Stimulated activated CD8-positive, alpha-beta memory T cell treated with anti-CD3 and anti-CD28 coated beads, Interleukin-7, amount 100 ng/mL, for 4 hours (primary cell): ENCODE data around the gene ZNF154.
A peak's percentile ranks its signal among the peaks of the same experiment; 100 is the strongest.
"Not testable (repeated sequence)": the region's sequence is repeated elsewhere in the genome, so short reads cannot be mapped to it uniquely, and the experiment has no call there.

Experiments
- DNase-seq, 2 donors: peaks; one replicate each; pipeline ENCODE4 v3.0.0-alpha.2; 2020; ENCODE audit warnings: low read depth in 2 of 2

Gene ZNF154

GRCh38 chr19:57708641-57709361 lies at the start of gene ZNF154:
Gene ZNF154, minus strand, starts transcription at chr19:57709204. Its CDS starts 233 bp downstream, at chr19:57708971.
- peak; percentile 19 to 30 for DNase-seq

DNA sequence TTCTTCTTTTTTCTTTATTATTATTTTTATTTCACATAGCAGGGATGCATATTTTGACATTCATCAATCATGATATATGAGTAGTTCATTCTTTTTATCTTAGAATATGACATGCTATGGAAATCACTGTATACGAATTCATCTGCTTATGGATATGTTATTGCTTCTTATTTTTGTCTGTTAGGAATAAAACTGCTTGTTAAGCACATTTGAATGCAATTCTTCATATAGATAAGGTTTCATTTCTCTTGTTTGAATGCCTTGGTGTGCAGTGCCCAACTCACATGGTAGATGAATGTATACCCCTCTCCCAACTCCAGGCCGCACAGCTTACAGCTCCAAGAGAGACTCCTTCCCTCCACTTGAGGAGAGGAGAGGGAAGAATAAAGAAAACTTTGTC lies 48.9 kb upstream of the ZNF154 start:
- no peak for DNase-seq

GRCh38 chr19:57755031-57755430 lies 46.0 kb upstream of the ZNF154 start:
- no peak for DNase-seq

DNA sequence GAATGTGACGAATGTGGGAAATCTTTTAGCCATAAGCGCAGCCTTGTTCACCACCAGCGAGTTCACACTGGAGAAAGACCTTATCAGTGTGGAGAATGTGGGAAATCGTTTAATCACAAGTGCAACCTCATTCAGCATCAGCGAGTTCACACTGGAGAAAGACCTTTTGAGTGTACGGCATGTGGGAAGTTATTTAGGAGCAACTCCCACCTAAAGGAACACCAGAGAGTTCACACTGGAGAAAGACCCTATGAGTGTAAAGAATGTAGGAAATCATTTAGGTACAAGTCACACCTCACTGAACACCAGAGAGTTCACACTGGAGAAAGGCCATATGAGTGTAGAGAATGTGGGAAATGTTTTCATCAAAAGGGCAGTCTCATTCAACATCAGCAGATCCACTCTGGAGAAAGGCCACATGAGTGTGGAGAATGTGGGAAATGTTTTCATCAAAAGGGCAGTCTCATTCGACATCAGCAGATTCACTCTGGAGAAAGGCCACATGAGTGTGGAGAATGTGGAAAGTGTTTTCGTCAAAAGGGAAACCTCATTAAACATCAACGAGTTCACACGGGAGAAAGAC lies 45.2 kb upstream of the ZNF154 start:
- DNase-seq = no peak

- no peak for DNase-seq
These were observed 39.0 kb upstream of the ZNF154 start for GRCh38 chr19:57748029-57748428.

DNA sequence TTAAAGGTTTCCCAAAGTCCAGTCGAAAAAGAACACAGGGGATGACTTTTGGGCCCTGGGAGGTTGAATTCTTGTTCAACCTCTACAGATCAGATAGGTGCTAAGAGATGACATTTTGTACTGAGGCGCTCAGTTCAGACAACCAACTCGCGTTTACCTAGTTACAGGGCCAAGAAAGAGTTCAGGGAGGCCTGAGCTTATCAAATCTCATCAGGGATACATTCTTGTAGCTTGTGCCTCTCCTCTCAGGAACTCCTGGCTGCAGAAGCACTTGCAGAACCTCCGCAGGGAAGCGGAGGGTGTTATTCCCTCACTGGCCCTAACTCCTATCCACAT lies 38.4 kb upstream of the ZNF154 start:
- DNase-seq = no peak

DNA sequence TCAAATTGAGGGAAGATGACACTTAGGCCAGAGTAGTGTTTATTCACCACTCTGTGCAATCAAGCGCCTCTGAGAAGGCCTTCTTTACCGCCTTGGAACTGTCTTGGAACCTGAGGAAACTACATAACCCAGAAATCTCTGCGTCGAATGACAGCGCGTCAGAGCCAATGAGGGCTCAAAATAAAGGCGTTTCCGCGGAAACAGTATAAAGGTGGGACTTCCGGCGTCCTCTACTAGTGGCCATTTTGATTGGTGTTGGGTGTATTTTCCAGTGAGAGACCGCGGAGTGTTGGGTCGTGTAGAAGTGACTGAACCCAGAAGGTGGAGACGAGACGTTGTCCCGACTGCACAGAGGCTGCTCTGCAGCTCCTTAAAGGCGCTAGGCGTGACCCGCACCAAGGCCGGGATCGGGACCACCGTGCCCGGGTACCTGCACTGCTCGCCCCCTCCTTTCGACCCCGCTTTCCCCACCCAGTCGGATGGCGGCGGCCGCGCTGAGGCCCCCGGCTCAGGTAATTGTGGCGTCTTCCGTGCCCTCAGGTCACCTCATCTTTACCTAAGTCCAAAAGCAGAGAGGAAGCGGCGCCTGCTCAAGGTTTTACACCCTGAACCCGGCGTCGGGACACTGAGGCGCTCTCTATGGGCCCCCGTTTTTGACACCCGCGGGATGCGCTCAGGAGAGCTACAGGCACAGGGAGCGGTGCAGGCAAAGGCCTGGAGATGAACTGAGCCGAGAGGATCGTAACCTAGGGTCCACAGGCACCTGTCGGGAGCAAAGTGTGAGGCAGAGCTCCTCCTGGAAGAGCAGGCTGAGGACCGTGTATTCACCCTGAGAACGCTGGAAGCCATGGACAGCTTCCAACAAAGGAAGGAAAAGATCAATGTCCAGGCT lies 37.8 kb upstream of the ZNF154 start, which contains the start of gene ZNF776:
TSS of gene ZNF776 (plus strand) at position 236 of the 892 bp plus-strand sequence. CDS start at position 480, 244 bp downstream.
- peak; percentile 72 to 77 for DNase-seq

GRCh38 chr19:57738770-57739169 lies 29.8 kb upstream of the ZNF154 start:
- DNase-seq = not testable (repeated sequence)

GRCh38 chr19:57738320-57738719 lies 29.3 kb upstream of the ZNF154 start:
- DNase-seq = peak in 1 of 2 donors; percentile 8

GRCh38 chr19:57720878-57721277 lies 11.9 kb upstream of the ZNF154 start:
- DNase-seq = no peak

DNA sequence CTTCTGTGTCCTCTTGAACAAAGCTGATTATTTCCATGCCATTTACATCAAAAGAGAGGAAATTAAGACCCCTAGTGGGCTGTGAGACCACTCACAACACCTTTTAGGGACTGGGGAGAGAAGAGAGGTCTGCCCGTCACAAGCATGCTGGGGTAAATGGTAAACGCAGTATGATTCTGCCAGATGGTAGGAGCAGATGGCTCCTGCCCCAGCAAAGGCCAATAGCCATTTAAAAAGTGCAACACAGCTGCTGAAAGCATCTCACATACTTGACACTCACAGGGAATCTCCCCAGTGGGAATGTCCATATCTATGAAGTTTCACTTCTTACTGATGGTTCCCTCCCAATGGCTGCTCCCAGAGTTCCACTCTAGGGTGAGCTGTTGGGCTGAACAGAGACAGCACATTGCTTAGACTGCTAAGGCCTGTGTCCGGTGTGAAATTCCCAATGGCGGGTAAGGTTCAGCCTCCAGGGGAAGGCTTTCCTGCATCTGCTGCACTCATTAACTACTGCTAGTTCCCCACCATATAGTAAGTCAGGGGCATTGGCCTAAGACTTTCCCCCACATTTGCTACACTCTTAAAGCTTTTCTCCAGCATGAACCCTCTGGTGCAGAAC lies 11.0 kb upstream of the ZNF154 start:
- DNase-seq = no peak

GRCh38 chr19:57719424-57719823 lies 10.4 kb upstream of the ZNF154 start:
- no peak for DNase-seq

GRCh38 chr19:57712222-57712621 lies 3.2 kb upstream of the ZNF154 start:
- no peak for DNase-seq

DNA sequence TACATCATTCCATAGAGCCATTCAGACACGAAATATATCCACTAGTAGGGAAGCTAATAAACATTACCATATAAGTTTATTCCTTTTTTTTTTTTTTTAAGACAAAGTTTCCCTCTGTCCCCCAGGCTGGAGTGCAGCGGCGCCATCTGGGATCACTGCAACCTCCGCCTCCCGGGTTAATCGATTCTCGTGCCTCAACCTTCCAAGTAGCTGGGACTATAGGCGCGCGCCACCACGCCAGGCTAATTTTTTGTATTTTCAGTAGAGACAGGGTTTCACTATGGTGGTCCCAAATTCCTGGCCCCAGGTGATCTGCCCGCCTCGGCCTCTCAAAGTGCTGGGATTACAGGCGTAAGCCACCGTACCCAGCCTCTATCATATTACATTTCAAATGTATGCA lies 612 bp upstream of the ZNF154 start:
- no peak for DNase-seq

DNA sequence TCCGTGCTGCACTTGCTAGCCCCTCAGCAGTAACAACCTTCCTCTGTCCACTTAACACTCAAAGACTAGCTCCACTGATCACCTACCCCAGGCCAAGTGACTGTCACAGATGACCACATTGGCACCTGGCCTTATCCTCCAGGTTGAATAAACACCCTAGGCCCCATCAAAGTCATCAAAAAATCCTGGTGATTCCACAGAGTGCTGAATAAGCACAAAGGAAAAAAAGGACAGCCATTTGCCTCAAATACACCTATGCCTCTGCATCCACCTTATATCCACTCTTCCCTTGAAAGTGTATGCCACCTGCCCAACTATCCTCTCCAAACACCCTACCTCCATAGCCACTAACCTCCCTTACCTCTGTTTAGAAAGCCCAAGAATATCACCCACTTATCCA lies 2.7 kb downstream of the ZNF154 start:
- DNase-seq = no peak

GRCh38 chr19:57701625-57702024 lies 7.4 kb downstream of the ZNF154 start:
- no peak for DNase-seq

DNA sequence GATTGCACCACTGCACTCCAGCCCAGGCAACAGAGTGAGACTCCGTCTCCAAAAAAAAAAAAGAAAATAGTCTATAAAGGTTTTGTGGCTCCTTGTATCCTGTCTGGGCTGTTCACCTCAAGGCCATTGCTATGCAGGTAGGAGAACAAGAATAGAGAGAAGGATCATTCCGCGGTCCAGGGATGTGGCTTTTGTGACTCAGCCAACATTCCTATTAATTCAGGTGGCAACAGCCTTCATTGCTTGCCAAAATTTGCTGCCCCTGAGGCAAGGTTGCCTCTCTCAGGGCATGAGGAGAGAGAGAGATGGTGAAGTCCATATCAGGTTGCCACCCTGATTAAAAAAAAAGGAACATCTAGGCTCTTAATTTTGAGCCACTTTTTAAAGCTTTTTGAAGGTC lies 19.3 kb downstream of the ZNF154 start:
- DNase-seq = no peak

GRCh38 chr19:57688011-57688763 lies 20.8 kb downstream of the ZNF154 start:
- no peak for DNase-seq

- DNase-seq = no peak
These were observed 21.5 kb downstream of the ZNF154 start for GRCh38 chr19:57687363-57688010.

- DNase-seq = no peak
These were observed 22.3 kb downstream of the ZNF154 start for GRCh38 chr19:57686727-57687126.

DNA sequence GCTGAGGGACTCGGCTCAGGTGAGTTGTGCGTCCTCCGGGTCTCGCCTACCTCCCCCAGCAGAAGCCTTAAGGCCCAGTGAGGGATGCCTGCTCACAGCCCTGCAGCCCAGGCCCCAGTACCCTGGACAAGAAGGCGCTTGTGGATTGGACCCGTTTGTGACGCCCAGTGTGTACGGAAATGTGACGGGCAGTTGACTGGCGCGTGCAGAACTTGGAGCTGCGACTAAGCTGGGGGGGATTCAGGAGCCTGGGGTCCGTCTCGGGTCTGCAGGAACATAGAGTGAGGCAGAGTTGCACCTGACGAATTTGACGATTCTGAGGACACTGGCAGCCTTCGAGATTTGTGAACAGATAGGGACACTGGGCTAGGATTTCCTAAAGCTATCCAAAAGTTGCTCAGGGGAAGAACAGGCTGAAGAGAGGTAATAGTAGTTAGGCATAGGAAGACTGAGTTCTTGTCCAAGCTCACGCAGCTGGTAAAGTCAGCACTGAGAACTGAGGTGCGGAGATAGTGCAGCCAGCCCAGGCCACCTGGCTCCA lies 26.7 kb downstream of the ZNF154 start:
- no peak for DNase-seq
